ENCODE results near the gene NRAP.

NRAP gene

GRCh38 chr10:113550365-113550764 is 113.5 kb downstream of the NRAP start:
- TF ChIP-seq SETDB1 (IDR thresholded peaks at IDR 0.05; ENCODE audit: insufficient read length, low read length) (peak; percentile 44), ZNF670 (tag by site-specific recombination; IDR thresholded peaks at IDR 0.05; ENCODE audit: low read depth) (no peak), ZNF426 (tag by site-specific recombination; IDR thresholded peaks at IDR 0.05) (no peak), ZNF626 (tag by site-specific recombination; IDR thresholded peaks at IDR 0.05) (no peak), ZNF707 (tag by site-specific recombination; IDR thresholded peaks at IDR 0.05) (no peak)
- H3K4me3 ChIP-seq (ENCODE audit: low read depth, low read length) = no peak overlapping the region
- H3K9me3 ChIP-seq (ENCODE audit: control insufficient read depth, insufficient read depth, low read depth, low read length) = no peaks in the 10 kb centered on the region
- no peak overlapping the region for H3K27ac ChIP-seq (ENCODE audit: extremely low read depth, low read depth, low read length)
- H3K36me3 ChIP-seq (ENCODE audit: control insufficient read depth in 2 of 2, insufficient read depth in 1 of 2, low read length in 2 of 2) = no peaks in the 10 kb centered on the region
- no peaks in the 10 kb centered on the region for H3K4me1 ChIP-seq (ENCODE audit: control insufficient read depth, insufficient read depth, low read length)
- POLR2A ChIA-PET = no interaction called here
- CTCF ChIA-PET = interaction anchor here (0.6 kb wide), 1 partner anchor 1006 kb away, joined by 3 read pairs; no protein-coding TSS in a partner anchor

- POLR2A ChIA-PET = no interaction called here
- Histone ChIP-seq H3K9me3 (ENCODE audit: control insufficient read depth, insufficient read depth, low read depth, low read length) (no peaks in the 10 kb centered on the region), H3K27ac (ENCODE audit: extremely low read depth, low read depth, low read length) (no peak overlapping the region), H3K4me1 (ENCODE audit: control insufficient read depth, insufficient read depth, low read length) (no peaks in the 10 kb centered on the region), H3K36me3 (ENCODE audit: control insufficient read depth in 2 of 2, insufficient read depth in 1 of 2, low read length in 2 of 2) (no peaks in the 10 kb centered on the region), H3K4me3 (ENCODE audit: low read depth, low read length) (no peak overlapping the region)
- CTCF ChIA-PET = interaction anchor here (0.6 kb wide), 1 partner anchor 1005 kb away, joined by 3 read pairs; no protein-coding TSS in a partner anchor
- TF ChIP-seq ZNF76 (tag by site-specific recombination; IDR thresholded peaks at IDR 0.05; ENCODE audit: borderline replicate concordance, low read depth) (no peak), ZNF645 (tag by site-specific recombination; IDR thresholded peaks at IDR 0.05) (no peak), ZNF433 (tag by site-specific recombination; IDR thresholded peaks at IDR 0.05; ENCODE audit: low read depth) (no peak), ZSCAN23 (tag by site-specific recombination; IDR thresholded peaks at IDR 0.05) (no peak), ZNF266 (tag by site-specific recombination; IDR thresholded peaks at IDR 0.05; ENCODE audit: low read depth) (no peak), ZNF350 (tag by site-specific recombination; IDR thresholded peaks at IDR 0.05) (no peak)
- TF ChIP-seq, protein P1, sequence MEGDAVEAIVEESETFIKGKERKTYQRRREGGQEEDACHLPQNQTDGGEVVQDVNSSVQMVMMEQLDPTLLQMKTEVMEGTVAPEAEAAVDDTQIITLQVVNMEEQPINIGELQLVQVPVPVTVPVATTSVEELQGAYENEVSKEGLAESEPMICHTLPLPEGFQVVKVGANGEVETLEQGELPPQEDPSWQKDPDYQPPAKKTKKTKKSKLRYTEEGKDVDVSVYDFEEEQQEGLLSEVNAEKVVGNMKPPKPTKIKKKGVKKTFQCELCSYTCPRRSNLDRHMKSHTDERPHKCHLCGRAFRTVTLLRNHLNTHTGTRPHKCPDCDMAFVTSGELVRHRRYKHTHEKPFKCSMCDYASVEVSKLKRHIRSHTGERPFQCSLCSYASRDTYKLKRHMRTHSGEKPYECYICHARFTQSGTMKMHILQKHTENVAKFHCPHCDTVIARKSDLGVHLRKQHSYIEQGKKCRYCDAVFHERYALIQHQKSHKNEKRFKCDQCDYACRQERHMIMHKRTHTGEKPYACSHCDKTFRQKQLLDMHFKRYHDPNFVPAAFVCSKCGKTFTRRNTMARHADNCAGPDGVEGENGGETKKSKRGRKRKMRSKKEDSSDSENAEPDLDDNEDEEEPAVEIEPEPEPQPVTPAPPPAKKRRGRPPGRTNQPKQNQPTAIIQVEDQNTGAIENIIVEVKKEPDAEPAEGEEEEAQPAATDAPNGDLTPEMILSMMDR (tag by site-specific recombination; IDR thresholded peaks at IDR 0.05) = no peak
- TF ChIP-seq, protein P2, sequence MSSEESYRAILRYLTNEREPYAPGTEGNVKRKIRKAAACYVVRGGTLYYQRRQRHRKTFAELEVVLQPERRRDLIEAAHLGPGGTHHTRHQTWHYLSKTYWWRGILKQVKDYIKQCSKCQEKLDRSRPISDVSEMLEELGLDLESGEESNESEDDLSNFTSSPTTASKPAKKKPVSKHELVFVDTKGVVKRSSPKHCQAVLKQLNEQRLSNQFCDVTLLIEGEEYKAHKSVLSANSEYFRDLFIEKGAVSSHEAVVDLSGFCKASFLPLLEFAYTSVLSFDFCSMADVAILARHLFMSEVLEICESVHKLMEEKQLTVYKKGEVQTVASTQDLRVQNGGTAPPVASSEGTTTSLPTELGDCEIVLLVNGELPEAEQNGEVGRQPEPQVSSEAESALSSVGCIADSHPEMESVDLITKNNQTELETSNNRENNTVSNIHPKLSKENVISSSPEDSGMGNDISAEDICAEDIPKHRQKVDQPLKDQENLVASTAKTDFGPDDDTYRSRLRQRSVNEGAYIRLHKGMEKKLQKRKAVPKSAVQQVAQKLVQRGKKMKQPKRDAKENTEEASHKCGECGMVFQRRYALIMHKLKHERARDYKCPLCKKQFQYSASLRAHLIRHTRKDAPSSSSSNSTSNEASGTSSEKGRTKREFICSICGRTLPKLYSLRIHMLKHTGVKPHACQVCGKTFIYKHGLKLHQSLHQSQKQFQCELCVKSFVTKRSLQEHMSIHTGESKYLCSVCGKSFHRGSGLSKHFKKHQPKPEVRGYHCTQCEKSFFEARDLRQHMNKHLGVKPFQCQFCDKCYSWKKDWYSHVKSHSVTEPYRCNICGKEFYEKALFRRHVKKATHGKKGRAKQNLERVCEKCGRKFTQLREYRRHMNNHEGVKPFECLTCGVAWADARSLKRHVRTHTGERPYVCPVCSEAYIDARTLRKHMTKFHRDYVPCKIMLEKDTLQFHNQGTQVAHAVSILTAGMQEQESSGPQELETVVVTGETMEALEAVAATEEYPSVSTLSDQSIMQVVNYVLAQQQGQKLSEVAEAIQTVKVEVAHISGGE (tag by site-specific recombination; conservative IDR thresholded peaks at IDR 0.05; ENCODE audit: low read depth) = no peak
These were observed 114.0 kb downstream of the NRAP start for GRCh38 chr10:113549856-113550255.

- CTCF ChIA-PET = interaction anchor here (0.7 to 1.8 kb wide), 4 partner anchors 16 to 213 kb away, joined by 3 to 8 read pairs (median 4); no protein-coding TSS in a partner anchor
These were observed 116.4 kb downstream of the NRAP start for GRCh38 chr10:113547426-113547825.

More at GRCh38 chr10:113547426-113547825, 116.4 kb downstream of the NRAP start:
- Histone ChIP-seq H3K9me3 (ENCODE audit: control insufficient read depth, insufficient read depth, low read depth, low read length) (no peaks in the 10 kb centered on the region), H3K4me1 (ENCODE audit: control insufficient read depth, insufficient read depth, low read length) (no peaks in the 10 kb centered on the region), H3K4me3 (ENCODE audit: low read depth, low read length) (no peak overlapping the region), H3K27ac (ENCODE audit: extremely low read depth, low read depth, low read length) (no peak overlapping the region), H3K36me3 (ENCODE audit: control insufficient read depth in 2 of 2, insufficient read depth in 1 of 2, low read length in 2 of 2) (no peaks in the 10 kb centered on the region)
- POLR2A ChIA-PET = no interaction called here
- TF ChIP-seq, protein P3, sequence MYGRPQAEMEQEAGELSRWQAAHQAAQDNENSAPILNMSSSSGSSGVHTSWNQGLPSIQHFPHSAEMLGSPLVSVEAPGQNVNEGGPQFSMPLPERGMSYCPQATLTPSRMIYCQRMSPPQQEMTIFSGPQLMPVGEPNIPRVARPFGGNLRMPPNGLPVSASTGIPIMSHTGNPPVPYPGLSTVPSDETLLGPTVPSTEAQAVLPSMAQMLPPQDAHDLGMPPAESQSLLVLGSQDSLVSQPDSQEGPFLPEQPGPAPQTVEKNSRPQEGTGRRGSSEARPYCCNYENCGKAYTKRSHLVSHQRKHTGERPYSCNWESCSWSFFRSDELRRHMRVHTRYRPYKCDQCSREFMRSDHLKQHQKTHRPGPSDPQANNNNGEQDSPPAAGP (tag by site-specific recombination; IDR thresholded peaks at IDR 0.05) = no peak
- TF ChIP-seq, protein P4, sequence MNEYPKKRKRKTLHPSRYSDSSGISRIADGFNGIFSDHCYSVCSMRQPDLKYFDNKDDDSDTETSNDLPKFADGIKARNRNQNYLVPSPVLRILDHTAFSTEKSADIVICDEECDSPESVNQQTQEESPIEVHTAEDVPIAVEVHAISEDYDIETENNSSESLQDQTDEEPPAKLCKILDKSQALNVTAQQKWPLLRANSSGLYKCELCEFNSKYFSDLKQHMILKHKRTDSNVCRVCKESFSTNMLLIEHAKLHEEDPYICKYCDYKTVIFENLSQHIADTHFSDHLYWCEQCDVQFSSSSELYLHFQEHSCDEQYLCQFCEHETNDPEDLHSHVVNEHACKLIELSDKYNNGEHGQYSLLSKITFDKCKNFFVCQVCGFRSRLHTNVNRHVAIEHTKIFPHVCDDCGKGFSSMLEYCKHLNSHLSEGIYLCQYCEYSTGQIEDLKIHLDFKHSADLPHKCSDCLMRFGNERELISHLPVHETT (tag by site-specific recombination; IDR thresholded peaks at IDR 0.05) = no peak
- TF ChIP-seq REPIN1 (tag by site-specific recombination; IDR thresholded peaks at IDR 0.05; ENCODE audit: low read depth) = no peak
- no peak for TF ChIP-seq SCRT2 (tag by site-specific recombination; IDR thresholded peaks at IDR 0.05)
- TF ChIP-seq ZNF157 (tag by site-specific recombination; IDR thresholded peaks at IDR 0.05) = no peak

Measured in HEK293 (cell line).